HG02798 (cell line): ENCODE results near the gene ZNF239.
"Not testable (repeated sequence)": the region's sequence is repeated elsewhere in the genome, so short reads cannot be mapped to it uniquely, and the experiment has no call there.

Source experiments
- ATAC-seq: cut with Tn5 transposase; IDR thresholded peaks from one replicate; pipeline ENCODE4 v1.9.1; 2021; ENCODE audit warnings: mild to moderate bottlenecking; ENCODE audit not compliant: unreplicated experiment, poor library complexity

The ZNF239 gene

GRCh38 chr10:43574001-43574892 is at the start of gene ZNF239:
ZNF239 (minus strand) TSS chr10:43574616; CDS start chr10:43558079, 16,537 bp downstream.
- peak; percentile 99 for ATAC-seq

GRCh38 chr10:43623351-43623750 is 48.9 kb upstream of the ZNF239 start:
- ATAC-seq: no peak

GRCh38 chr10:43622038-43622437 is 47.6 kb upstream of the ZNF239 start:
- no peak for ATAC-seq

- ATAC-seq: no peak
These were observed 45.0 kb upstream of the ZNF239 start for GRCh38 chr10:43619368-43619767.

GRCh38 chr10:43616697-43617370 is 42.4 kb upstream of the ZNF239 start:
- ATAC-seq: no peak

DNA sequence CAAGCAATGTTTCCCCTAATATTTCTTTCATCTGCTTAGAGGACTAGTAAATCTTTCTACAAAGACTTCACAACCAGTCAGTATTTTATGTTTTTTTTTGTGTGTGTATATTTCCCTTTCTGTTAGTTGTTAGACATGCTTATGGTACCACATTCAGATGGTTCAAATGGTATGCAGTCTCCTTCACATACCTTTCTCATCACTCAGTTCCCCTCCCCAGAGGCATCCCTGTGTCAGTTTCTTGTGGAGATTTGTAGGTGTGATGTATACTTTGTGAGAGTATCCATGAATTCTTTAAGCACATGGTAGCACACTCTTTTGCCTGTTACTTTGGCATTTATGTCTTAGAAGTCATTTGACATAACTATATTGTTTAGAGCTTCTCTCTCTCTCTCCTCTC is 36.2 kb upstream of the ZNF239 start:
- no peak for ATAC-seq

DNA sequence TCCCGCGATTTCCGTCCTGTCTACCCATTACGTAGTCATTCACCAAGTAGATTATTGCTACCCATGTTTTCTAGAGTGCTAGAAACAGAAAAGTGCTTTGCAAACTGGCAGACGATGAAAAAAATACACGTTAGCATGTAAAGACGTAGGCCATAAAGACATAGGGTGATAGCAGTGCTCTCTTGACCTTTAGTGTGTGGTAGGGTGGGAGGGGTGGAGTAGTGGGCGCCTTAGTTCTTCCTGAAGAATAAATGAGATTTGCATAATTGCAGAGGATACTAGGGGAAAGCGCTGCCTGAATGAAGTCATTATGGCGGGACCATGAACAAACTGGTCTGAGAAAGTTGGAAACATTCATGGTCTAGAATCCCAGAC is 32.8 kb upstream of the ZNF239 start:
- ATAC-seq: no peak

DNA sequence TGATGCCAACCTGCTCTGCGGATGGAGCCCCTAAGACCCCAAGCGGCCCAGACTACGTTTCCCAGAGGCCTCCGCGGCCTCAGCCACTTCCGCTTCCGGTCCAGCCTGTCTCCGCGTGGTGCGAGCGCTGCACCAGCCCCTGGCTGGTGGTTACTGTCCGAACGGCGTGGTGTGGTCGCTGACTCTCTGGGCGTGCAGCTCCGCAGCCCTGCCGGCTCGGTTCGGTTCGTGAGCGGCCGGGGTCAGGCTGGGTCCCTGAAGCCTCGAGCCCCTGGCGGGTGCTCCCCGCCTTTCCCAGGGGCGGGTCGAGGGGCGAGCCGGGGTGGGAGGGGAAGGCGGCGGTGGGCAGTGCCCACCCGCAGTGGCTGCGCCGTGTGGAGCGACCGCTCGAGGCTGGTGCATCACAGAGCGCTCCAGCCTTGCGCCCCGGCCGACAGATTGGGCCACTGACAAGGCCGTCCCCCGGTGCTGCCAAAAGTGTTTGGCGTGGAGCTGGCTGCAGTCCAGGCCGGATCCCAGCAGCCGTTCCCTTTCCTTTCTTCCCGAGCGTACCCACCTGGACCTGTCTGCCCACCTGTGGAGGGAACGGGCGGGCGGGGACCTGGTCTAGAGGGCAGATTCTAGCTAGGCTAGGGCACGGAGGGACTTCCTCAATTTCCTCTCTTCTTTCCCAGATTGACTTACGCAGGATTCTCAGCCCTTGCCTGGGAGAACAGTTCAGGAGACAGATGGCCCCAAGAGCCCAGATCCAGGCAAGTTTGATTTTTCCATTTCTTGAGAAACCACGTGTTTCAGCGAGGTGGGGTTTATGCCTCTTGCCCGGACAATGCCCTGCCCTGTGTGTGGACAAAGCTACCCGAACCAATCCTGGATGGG is 32.1 kb upstream of the ZNF239 start, which contains the start of gene ZNF485:
Gene ZNF485, plus strand, starts transcription at position 116 of the 876 bp plus-strand sequence. Its CDS starts 613 bp downstream, at position 729.
- ATAC-seq: peak; percentile 100

- ATAC-seq: peak; percentile 26
These were observed 31.5 kb upstream of the ZNF239 start for GRCh38 chr10:43605850-43606322.

GRCh38 chr10:43601576-43601975 is 27.2 kb upstream of the ZNF239 start:
- ATAC-seq: not testable (repeated sequence)

- ATAC-seq: no peak
These were observed 24.9 kb upstream of the ZNF239 start for GRCh38 chr10:43599333-43599732.

- no peak for ATAC-seq
These were observed 24.0 kb upstream of the ZNF239 start for GRCh38 chr10:43598446-43598845.

DNA sequence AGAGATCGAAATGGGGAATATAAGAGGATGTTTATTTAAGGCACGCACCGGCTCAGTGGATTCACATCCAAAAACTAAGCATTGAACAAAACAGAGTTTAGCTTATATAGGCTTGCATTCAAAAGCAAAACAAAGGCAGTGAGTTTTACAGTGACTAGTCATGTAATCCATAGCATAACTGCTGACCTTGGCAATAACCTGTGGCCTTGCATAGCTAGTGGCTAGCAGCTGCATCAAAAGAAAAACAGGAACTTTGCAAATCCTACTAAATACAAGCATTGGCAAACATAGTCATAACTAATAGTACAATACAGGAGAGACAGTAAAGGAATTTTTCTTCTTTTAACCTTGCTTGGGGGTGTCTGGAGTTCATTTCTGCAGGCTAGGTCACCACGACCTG is 22.1 kb upstream of the ZNF239 start:
- ATAC-seq: no peak

DNA sequence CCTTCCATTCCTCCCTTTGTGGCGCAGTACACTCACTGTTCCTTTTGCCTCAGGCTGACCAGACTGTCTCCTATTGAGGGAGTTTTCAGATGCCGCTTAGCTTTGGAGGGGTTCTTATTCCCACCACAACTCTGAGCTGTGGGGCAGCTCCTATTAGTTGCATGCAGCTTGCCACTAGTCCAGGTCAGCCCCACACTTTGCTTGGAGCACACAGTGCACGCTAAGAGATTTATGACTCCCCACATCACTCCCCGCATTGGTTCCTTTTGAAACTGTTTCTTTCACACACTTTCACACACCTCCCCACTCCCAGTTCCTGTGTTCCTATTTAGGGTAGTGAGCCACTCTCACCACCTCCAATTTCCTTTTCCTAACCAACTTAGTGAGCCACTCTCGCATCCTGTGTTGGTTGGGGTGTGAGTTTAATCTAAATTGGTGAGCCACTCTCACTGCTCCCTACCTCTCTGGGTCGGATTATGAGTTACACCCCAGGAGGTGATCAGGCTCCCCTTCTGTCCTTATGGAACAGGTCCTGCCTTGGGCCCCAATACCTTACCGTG is 21.4 kb upstream of the ZNF239 start:
- ATAC-seq: peak; percentile 56

DNA sequence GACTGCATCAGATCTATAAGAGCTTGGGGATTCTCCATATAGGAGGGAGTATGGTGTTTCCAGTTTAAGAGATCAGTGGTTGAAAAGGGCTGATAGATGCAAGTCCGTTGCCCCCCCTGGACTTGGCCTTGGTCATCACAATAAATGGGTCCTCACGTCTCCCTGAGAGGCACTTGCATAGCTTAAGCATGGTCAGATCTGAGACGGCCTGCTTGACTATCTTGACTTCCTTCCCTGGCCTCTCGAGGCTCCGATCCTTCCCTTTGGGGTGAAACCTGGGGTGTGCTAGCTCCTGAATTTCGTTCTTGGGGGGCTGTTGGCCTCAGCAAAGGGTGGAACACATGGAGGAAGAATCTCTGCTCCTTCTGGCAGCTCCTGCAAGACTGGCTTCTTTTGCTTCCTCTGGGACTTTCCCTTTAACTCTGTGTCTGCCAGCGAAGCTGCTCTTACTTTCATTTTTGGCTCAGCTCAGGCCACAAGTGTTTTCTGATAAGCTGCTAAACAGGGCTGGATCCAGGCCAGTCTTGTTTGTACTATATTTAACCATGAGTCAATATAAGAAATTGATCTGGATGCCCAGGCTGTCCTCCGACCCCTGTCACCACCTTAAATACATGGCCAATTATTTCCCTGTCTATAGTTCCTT is 20.7 kb upstream of the ZNF239 start:
- ATAC-seq: peak; percentile 96

- no peak for ATAC-seq
These were observed 17.0 kb upstream of the ZNF239 start for GRCh38 chr10:43591303-43591904.

GRCh38 chr10:43586730-43587115 is 12.3 kb upstream of the ZNF239 start:
- ATAC-seq: not testable (repeated sequence)

GRCh38 chr10:43585981-43586729 is 11.7 kb upstream of the ZNF239 start:
- no peak for ATAC-seq
